HepG2 (cell line): Measurements from ENCODE around the gene HLF. TPM values are rescaled to one million over a fixed set of nuclear protein-coding genes. Genes with fewer than 3 reads are reported as not detected.

Experiments
- ARID4A ChIP-seq: sonication (generic); formaldehyde crosslinking; IDR thresholded peaks from 2 replicates; pipeline ENCODE4 v1.5.0; 2020; ENCODE audit warnings: mild to moderate bottlenecking, missing genetic modification reagents, borderline replicate concordance
- GATAD2A ChIP-seq: IDR thresholded peaks from 2 replicates; pipeline ENCODE4 v1.6.1; 2016
- KIAA2018 ChIP-seq: sonication (generic); formaldehyde crosslinking; IDR thresholded peaks from 2 replicates; pipeline ENCODE4 v1.5.0; 2020; ENCODE audit warnings: mild to moderate bottlenecking, missing genetic modification reagents, borderline replicate concordance
- KLF16 ChIP-seq, 2 experiments: sonication (generic) in 1 of 2; formaldehyde crosslinking in 1 of 2; IDR thresholded peaks; 2 replicates each; pipeline versions ENCODE4 v1.6.1 to v1.8.0; 2016 to 2023; ENCODE audit warnings: missing genetic modification reagents in 2 of 2, missing compliant biosample characterization in 1 of 2
- MED8 ChIP-seq: sonication (generic); formaldehyde crosslinking; IDR thresholded peaks from 2 replicates; pipeline ENCODE4 v1.8.1; 2023; ENCODE audit warnings: mild to moderate bottlenecking, missing genetic modification reagents; ENCODE audit not compliant: insufficient replicate concordance
- NFKBIZ ChIP-seq: IDR thresholded peaks from 2 replicates; pipeline ENCODE4 v1.6.1; 2018; ENCODE audit warnings: missing genetic modification reagents, missing compliant biosample characterization
- SP4 ChIP-seq: sonication (generic); formaldehyde crosslinking; IDR thresholded peaks from 2 replicates; pipeline ENCODE4 v1.8.1; 2023; ENCODE audit warnings: mild to moderate bottlenecking, missing genetic modification reagents
- SRSF9 ChIP-seq: fragments of 200-400 bp; formaldehyde crosslinking; IDR thresholded peaks from 2 replicates; pipeline ENCODE4 v1.6.1; 2018; ENCODE audit warnings: borderline replicate concordance, mild to moderate bottlenecking, low read depth, low read length; ENCODE audit not compliant: insufficient read depth, poor library complexity, severe bottlenecking
- TRIM24 ChIP-seq: sonication (generic); formaldehyde crosslinking; IDR thresholded peaks from 2 replicates; pipeline ENCODE4 v1.8.0; 2022; ENCODE audit warnings: mild to moderate bottlenecking, missing genetic modification reagents
- ZEB1 ChIP-seq: IDR thresholded peaks from 2 replicates; pipeline ENCODE4 v1.6.1; 2012; ENCODE audit warnings: mild to moderate bottlenecking, low read depth, inconsistent platforms; ENCODE audit not compliant: insufficient replicate concordance
- ZFP82 ChIP-seq: sonication (generic); formaldehyde crosslinking; IDR thresholded peaks from 2 replicates; pipeline ENCODE4 v1.5.1; 2020; ENCODE audit warnings: mild to moderate bottlenecking, missing genetic modification reagents, borderline replicate concordance
- ZNF263 ChIP-seq: sonication (generic); formaldehyde crosslinking; IDR thresholded peaks from 2 replicates; pipeline ENCODE4 v1.4.0; 2020; ENCODE audit warnings: missing genetic modification reagents
- ZNF564 ChIP-seq: sonication (generic); formaldehyde crosslinking; IDR thresholded peaks from 2 replicates; pipeline ENCODE4 v1.8.1; 2023; ENCODE audit warnings: mild to moderate bottlenecking, missing genetic modification reagents
- ZNF598 ChIP-seq: sonication (generic); formaldehyde crosslinking; IDR thresholded peaks from 2 replicates; pipeline ENCODE4 v1.5.1; 2020; ENCODE audit warnings: mild to moderate bottlenecking, missing genetic modification reagents, borderline replicate concordance
- ZNF615 ChIP-seq: sonication (generic); formaldehyde crosslinking; IDR thresholded peaks from 2 replicates; pipeline ENCODE4 v1.5.0; 2020; ENCODE audit warnings: mild to moderate bottlenecking, missing genetic modification reagents, borderline replicate concordance
- polyA plus RNA-seq, 8 experiments: library from polyadenylated mRNA; depleted of rRNA in 3 of 8; stranded (reverse) in 7 of 8; unstranded in 1 of 8; fragments of >200 nt; fragmentation: Illumina TruSeq in 4 of 8; extraction: Trizol in 4 of 8; gene quantifications; 2 replicates each; pipeline versions ENCODE4 v1.2.1 to v1.2.3, GENCODE V29; 2011 to 2016; ENCODE audit warnings: low read depth in 4 of 8, missing spikeins in 1 of 8, mixed read lengths in 1 of 8; ENCODE audit not compliant: insufficient read depth in 1 of 8
- total RNA-seq, 5 experiments: library from RNA; depleted of rRNA; stranded (reverse); fragments of >200 nt; fragmentation: Illumina TruSeq; extraction: Trizol; gene quantifications; 2 replicates each; pipeline ENCODE4 v1.2.3, GENCODE V29; 2016; ENCODE audit warnings: low read depth in 1 of 5

Gene HLF
- total and polyA plus RNA-seq, 2 of the 13 experiments (the other 11 are each of a cell fraction or from before 2014, with no cell fraction given) = 202 to 346 TPM

- TF ChIP-seq KIAA2018 (CRISPR knock-in tag) (no peak), KLF16 (CRISPR knock-in tag; IDR thresholded peaks at IDR 0.05) (peak in 1 of 2 experiments; percentile 69; a peak in 2 of 4 replicates), TRIM24 (no peak), ZFP82 (CRISPR knock-in tag) (no peak), ZNF263 (no peak), ZNF615 (CRISPR knock-in tag) (0 out of 2 replicates have a peak, but pooled peaks have one; percentile 52), SRSF9 (no peak), NFKBIZ (CRISPR knock-in tag) (peak; percentile 33; the same call in 1 of the 2 replicates), ZNF564 (CRISPR knock-in tag) (peak; percentile 20), GATAD2A (CRISPR knock-in tag) (peak; percentile 46; the same call in 1 of the 2 replicates), SP4 (no peak), ZNF598 (CRISPR knock-in tag) (0 out of 2 replicates have a peak, but pooled peaks have one; percentile 31), MED8 (CRISPR knock-in tag) (no peak), ZEB1 (no peak), ARID4A (CRISPR knock-in tag) (peak; percentile 60; the same call in 1 of the 2 replicates)
Observed at GRCh38 chr17:55266051-55266957, 1.5 kb downstream of the HLF start (continued).
